Measurements from ENCODE around the gene GLYAT.
"Not testable (repeated sequence)": the region's sequence is repeated elsewhere in the genome, so short reads cannot be mapped to it uniquely, and the experiment has no call there.

GLYAT gene

GRCh38 chr11:58711832-58712231 lies 19.9 kb downstream of the GLYAT start:
- no peaks in the 10 kb centered on the region for H3K9me3 ChIP-seq
- no peak overlapping the region for H3K27ac ChIP-seq
- no peaks in the 10 kb centered on the region for H3K4me1 ChIP-seq
- no peaks in the 10 kb centered on the region for H3K36me3 ChIP-seq
- intact Hi-C loops (cut with DNase I; ENCODE audit: low total_unique reads) = no loop called here
- no peak for DNase-seq
- H3K27me3 ChIP-seq = no peaks in the 10 kb centered on the region
- TF ChIP-seq, protein P1, sequence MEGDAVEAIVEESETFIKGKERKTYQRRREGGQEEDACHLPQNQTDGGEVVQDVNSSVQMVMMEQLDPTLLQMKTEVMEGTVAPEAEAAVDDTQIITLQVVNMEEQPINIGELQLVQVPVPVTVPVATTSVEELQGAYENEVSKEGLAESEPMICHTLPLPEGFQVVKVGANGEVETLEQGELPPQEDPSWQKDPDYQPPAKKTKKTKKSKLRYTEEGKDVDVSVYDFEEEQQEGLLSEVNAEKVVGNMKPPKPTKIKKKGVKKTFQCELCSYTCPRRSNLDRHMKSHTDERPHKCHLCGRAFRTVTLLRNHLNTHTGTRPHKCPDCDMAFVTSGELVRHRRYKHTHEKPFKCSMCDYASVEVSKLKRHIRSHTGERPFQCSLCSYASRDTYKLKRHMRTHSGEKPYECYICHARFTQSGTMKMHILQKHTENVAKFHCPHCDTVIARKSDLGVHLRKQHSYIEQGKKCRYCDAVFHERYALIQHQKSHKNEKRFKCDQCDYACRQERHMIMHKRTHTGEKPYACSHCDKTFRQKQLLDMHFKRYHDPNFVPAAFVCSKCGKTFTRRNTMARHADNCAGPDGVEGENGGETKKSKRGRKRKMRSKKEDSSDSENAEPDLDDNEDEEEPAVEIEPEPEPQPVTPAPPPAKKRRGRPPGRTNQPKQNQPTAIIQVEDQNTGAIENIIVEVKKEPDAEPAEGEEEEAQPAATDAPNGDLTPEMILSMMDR (IDR thresholded peaks at IDR 0.05) = no peak
- H3K4me3 ChIP-seq = no peak overlapping the region

DNA sequence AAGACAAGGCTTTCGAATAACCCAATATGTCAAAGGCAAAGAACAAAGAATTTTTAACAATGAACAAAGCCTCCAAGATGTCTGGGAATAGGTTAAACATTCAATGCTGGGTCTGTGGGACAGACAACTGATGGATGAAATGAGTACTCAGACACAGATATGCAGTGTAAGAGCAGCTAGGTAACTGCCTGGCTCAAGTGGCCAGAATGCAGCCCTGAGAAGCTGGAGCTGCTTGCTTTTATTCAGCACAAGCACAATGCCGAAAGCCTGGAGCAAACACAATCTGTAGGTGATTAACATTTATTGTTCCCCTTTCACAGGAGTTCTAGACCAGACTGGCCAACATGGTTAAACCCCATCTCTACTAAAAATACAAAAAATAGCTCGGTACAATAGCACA lies 24.0 kb downstream of the GLYAT start:
- no peaks in the 10 kb centered on the region for H3K4me1 ChIP-seq
- H3K9me3 ChIP-seq = peaks cover 0 to 5% (median 0%) of the 10 kb centered on the region in 3 donors
- no peak overlapping the region for H3K4me3 ChIP-seq
- H3K27ac ChIP-seq = no peak overlapping the region
- DNase-seq = no peak
- no peaks in the 10 kb centered on the region for H3K36me3 ChIP-seq
- no peaks in the 10 kb centered on the region for H3K27me3 ChIP-seq
- TF ChIP-seq, protein P1 (IDR thresholded peaks at IDR 0.05) = no peak
- intact Hi-C loops (cut with DNase I; ENCODE audit: low total_unique reads) = no loop called here

- H3K36me3 ChIP-seq; H3K4me1 ChIP-seq; H3K4me3 ChIP-seq; H3K27me3 ChIP-seq; DNase-seq; intact Hi-C loops (cut with DNase I; ENCODE audit: low total_unique reads); H3K27ac ChIP-seq; H3K9me3 ChIP-seq: not testable (repeated sequence)
Observed at GRCh38 chr11:58696825-58697224, 34.9 kb downstream of the GLYAT start.

DNA sequence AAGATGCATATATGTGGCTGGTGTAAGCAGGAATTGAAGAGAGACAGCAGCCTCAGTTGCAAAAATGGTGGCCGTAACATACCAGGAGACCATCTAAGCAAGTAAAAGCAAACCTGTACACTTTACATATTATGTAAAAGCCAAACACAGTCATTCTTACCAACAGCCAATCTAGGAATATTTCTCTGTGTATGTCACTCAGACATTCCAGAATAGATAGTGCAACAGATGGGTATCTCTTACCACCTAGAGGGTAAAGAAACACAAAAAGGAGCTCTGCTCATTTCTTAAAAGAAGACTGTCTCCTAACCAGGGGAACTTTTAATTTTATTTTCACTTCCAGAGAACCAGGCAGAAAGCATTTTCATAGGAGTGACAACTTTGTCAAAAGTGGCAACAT lies 38.7 kb downstream of the GLYAT start:
- Histone ChIP-seq H3K4me3 (no peak overlapping the region), H3K9me3 (no peaks in the 10 kb centered on the region), H3K27me3 (no peaks in the 10 kb centered on the region), H3K4me1 (no peaks in the 10 kb centered on the region), H3K27ac (no peak overlapping the region), H3K36me3 (no peaks in the 10 kb centered on the region)
- DNase-seq = no peak
- intact Hi-C loops (cut with DNase I; ENCODE audit: low total_unique reads) = no loop called here
- TF ChIP-seq, protein P1 (IDR thresholded peaks at IDR 0.05) = no peak

- TF ChIP-seq, protein P1 (IDR thresholded peaks at IDR 0.05) = no peak
- intact Hi-C loops (cut with DNase I; ENCODE audit: low total_unique reads) = no loop called here
- H3K27me3 ChIP-seq = no peaks in the 10 kb centered on the region
- no peaks in the 10 kb centered on the region for H3K36me3 ChIP-seq
- no peak overlapping the region for H3K4me3 ChIP-seq
- no peak for DNase-seq
- H3K27ac ChIP-seq = no peak overlapping the region
- H3K9me3 ChIP-seq = no peaks in the 10 kb centered on the region
- no peaks in the 10 kb centered on the region for H3K4me1 ChIP-seq
Observed at GRCh38 chr11:58691675-58692074, 40.1 kb downstream of the GLYAT start.

DNA sequence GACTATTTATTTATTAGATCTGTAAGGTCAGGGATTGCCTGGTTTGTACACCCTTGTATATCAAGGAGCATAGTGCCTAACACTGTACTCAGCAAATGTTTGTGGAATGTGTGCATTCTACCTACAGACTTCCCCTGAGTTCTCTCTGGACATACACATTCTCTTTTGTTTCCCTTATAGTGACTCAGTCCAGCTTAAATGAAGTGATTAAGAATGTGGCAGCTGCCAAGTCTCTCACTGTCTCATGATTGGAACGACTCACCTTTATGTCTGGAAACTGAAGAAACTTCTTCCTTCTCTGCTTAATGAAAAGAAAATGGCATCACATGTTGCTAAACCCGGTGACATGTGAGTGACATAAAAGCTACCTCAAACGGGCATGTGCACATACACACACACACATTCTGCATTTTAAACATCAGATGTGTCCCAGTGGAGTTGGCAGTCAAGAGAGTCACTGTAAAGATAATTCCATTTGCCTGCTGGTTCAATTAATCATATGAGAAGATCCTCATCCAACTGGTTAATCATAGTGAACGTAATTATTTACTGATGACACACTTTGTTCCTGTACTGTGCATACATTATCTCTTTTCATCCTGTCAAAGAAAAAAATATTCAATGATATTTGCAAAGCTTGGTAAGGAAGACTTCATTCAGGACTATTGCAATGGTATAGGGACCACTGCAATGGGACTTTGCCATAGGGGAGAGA lies 42.8 kb downstream of the GLYAT start:
- intact Hi-C loops (cut with DNase I; ENCODE audit: low total_unique reads) = no loop called here
- H3K9me3 ChIP-seq = no peaks in the 10 kb centered on the region
- H3K27ac ChIP-seq = no peak overlapping the region

More for the DNA sequence above, 42.8 kb downstream of the GLYAT start:
- no peak overlapping the region for H3K4me3 ChIP-seq
- TF ChIP-seq, protein P1 (IDR thresholded peaks at IDR 0.05) = no peak
- H3K27me3 ChIP-seq = no peaks in the 10 kb centered on the region
- no peaks in the 10 kb centered on the region for H3K36me3 ChIP-seq
- H3K4me1 ChIP-seq = no peaks in the 10 kb centered on the region
- DNase-seq = no peak
